Right atrium auricular region (tissue), 2 donors: ENCODE measurements around the gene KIRREL3. TPM values are rescaled to one million over a fixed set of nuclear protein-coding genes. Genes with fewer than 3 reads are reported as not detected.

Experiments used
- DNase-seq: peaks from one replicate; pipeline ENCODE4 v3.0.0-alpha.2; 2019; ENCODE audit warnings: low spot score
- H3K27ac ChIP-seq, 2 donors: fragments of 200-600 bp; sonication (generic); 1 replicate in 1 of 2; 2 replicates in 1 of 2; pipeline ENCODE4 v1.5.1; 2016 to 2019
- H3K27me3 ChIP-seq, 2 donors: fragments of 200-600 bp; sonication (generic); one replicate each; pipeline versions ENCODE4 v1.5.1 to v1.6.0; 2017 to 2019
- H3K36me3 ChIP-seq: fragments of 200-600 bp; sonication (generic); one replicate; pipeline ENCODE4 v1.5.1; 2016
- H3K4me1 ChIP-seq, 2 donors: fragments of 200-600 bp; sonication (generic); one replicate each; pipeline versions ENCODE4 v1.5.1 to v1.6.0; 2017 to 2019
- H3K4me3 ChIP-seq, 2 donors: fragments of 200-600 bp; sonication (generic); 1 replicate in 1 of 2; 2 replicates in 1 of 2; pipeline ENCODE4 v1.5.1; 2017 to 2019; ENCODE audit warnings: mild to moderate bottlenecking in 1 of 2, moderate library complexity in 1 of 2
- H3K9me3 ChIP-seq, 2 donors: fragments of 200-600 bp; sonication (generic); one replicate each; pipeline ENCODE4 v1.5.1; 2019
- CTCF ChIP-seq, 2 donors: fragments of 200-600 bp; sonication (generic); IDR thresholded peaks; one replicate each; pipeline ENCODE4 v1.5.1; 2019; ENCODE audit warnings: antibody characterized with exemption in 2 of 2
- total RNA-seq, 2 donors: library from RNA; depleted of rRNA; stranded (reverse); fragments of >200 nt; gene quantifications; one replicate each; pipeline ENCODE4 v1.1.0, GENCODE V29; 2016

Gene KIRREL3
- total RNA-seq, 2 donors from 2014 or later = 0.51 to 0.74 TPM

- no peaks in the 10 kb centered on the region for H3K36me3 ChIP-seq
- DNase-seq = no peak
- no peaks in the 10 kb centered on the region for H3K4me1 ChIP-seq
- H3K9me3 ChIP-seq = no peaks in the 10 kb centered on the region
- TF ChIP-seq CTCF (IDR thresholded peaks at IDR 0.05) = no peak
- no peak overlapping the region for H3K27ac ChIP-seq
- H3K4me3 ChIP-seq = no peak overlapping the region
- no peaks in the 10 kb centered on the region for H3K27me3 ChIP-seq
Measured at GRCh38 chr11:126512741-126513715, 487.5 kb downstream of the KIRREL3 start.

- no peak for TF ChIP-seq CTCF (IDR thresholded peaks at IDR 0.05)
- Histone ChIP-seq H3K27me3 (no peaks in the 10 kb centered on the region), H3K27ac (no peak overlapping the region), H3K9me3 (peaks cover 0 to 2% of the 10 kb centered on the region in 2 donors), H3K4me3 (no peak overlapping the region), H3K4me1 (no peaks in the 10 kb centered on the region), H3K36me3 (no peaks in the 10 kb centered on the region)
- DNase-seq = no peak
Measured at GRCh38 chr11:126512251-126512650, 488.3 kb downstream of the KIRREL3 start.

DNA sequence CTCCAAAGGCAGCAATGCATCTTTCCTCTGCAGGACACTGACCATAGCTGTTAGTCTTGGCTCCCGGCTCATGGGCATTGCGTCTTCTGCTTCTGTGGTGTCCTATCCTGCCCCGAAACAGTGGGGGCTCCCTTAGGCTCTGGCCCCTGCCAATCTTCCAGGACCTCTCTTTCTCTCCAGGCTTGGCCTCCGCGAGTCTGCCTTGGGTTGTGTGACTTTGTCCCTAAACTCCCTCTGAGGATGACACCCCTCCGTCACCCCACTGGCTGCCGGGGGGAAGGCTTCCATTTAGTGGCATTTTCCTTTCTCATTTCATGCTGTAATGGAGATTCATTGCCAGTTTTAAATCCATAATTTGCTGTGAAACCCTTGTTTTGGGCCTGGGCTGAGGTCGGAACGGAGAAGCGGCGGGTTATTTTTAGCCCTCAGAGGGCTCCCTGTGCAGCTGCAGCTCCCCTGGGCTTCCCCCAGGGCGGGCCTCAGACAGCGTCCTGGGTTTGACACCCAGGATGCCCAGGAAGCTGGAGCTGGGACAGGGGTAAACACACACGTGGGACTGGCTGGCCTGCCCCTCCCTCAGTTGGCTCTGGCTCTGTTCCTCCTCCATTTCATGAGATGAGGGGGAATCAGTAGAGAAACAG, 489.0 kb downstream of the KIRREL3 start:
- Histone ChIP-seq H3K36me3 (no peaks in the 10 kb centered on the region), H3K9me3 (peaks cover 0 to 8% of the 10 kb centered on the region in 2 donors), H3K4me3 (no peak overlapping the region), H3K27ac (no peak overlapping the region), H3K4me1 (no peaks in the 10 kb centered on the region), H3K27me3 (no peaks in the 10 kb centered on the region)
- no peak for TF ChIP-seq CTCF (IDR thresholded peaks at IDR 0.05)
- no peak for DNase-seq

GRCh38 chr11:126510621-126511370, 489.8 kb downstream of the KIRREL3 start:
- no peak overlapping the region for H3K4me3 ChIP-seq
- H3K27ac ChIP-seq = no peak overlapping the region
- H3K4me1 ChIP-seq = no peaks in the 10 kb centered on the region
- H3K9me3 ChIP-seq = peaks cover 0 to 16% of the 10 kb centered on the region in 2 donors
- H3K36me3 ChIP-seq = no peaks in the 10 kb centered on the region
- H3K27me3 ChIP-seq = no peaks in the 10 kb centered on the region
- no peak for TF ChIP-seq CTCF (IDR thresholded peaks at IDR 0.05)
- no peak for DNase-seq

DNA sequence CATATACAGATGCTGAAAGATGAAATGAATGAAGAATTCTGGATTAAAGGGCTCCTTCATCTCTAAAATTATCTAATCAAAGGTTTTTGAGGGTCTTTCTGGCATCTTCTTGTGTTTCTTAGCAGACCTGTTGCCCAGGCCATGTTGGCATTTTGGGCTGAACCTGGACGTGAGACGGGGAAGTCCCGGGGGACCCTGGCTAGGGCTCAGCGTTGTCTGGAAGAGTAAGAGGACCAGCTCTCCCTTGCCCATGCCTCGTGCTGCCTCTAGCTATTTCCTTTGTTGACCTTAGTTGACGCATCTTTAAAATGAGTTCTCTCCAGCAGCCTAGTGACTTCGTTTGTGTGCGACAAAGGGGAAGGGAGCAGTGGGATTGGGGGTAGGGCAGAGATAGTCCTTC, 492.9 kb downstream of the KIRREL3 start:
- no peak for TF ChIP-seq CTCF (IDR thresholded peaks at IDR 0.05)
- no peak for DNase-seq
- no peaks in the 10 kb centered on the region for H3K27me3 ChIP-seq

More for the DNA sequence above, 492.9 kb downstream of the KIRREL3 start:
- H3K4me3 ChIP-seq = no peak overlapping the region
- H3K9me3 ChIP-seq = peaks cover 0 to 36% of the 10 kb centered on the region in 2 donors
- H3K27ac ChIP-seq = no peak overlapping the region
- no peaks in the 10 kb centered on the region for H3K36me3 ChIP-seq
- H3K4me1 ChIP-seq = no peaks in the 10 kb centered on the region
